ENCODE results near the gene IDH3G.

DNA sequence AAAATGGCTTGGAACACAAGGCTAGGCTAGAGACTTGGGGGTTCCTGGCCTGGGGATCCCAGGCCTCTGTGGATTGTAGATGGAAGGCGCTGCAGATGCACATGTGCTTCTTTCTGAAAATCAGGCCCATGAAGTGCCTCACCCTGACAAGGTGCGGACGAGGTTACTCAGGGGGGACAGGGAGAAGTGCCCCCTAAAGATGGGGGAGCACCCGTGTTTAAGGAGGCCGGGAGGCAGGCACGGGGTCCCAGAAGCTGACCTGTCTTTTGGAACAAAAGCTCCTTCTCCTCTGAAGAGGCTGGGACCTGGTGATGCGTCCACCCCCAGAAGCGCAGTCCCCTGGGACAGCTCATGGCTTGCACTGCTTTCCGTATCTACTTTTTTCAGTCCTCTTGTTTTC is 33.7 kb upstream of the IDH3G start:
- TF ChIP-seq EP300 (IDR thresholded peaks at IDR 0.05) (no peak), POLR2AphosphoS5 (IDR thresholded peaks at IDR 0.05) (no peak), POLR2A (IDR thresholded peaks at IDR 0.05) (no peak)
- TF ChIP-seq, protein P1, sequence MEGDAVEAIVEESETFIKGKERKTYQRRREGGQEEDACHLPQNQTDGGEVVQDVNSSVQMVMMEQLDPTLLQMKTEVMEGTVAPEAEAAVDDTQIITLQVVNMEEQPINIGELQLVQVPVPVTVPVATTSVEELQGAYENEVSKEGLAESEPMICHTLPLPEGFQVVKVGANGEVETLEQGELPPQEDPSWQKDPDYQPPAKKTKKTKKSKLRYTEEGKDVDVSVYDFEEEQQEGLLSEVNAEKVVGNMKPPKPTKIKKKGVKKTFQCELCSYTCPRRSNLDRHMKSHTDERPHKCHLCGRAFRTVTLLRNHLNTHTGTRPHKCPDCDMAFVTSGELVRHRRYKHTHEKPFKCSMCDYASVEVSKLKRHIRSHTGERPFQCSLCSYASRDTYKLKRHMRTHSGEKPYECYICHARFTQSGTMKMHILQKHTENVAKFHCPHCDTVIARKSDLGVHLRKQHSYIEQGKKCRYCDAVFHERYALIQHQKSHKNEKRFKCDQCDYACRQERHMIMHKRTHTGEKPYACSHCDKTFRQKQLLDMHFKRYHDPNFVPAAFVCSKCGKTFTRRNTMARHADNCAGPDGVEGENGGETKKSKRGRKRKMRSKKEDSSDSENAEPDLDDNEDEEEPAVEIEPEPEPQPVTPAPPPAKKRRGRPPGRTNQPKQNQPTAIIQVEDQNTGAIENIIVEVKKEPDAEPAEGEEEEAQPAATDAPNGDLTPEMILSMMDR (IDR thresholded peaks at IDR 0.05), result no peak

Measured in upper lobe of left lung (tissue), 4 donors.